WTC11 (cell line): ENCODE measurements around the gene FRYL. TPM values are rescaled to one million over a fixed set of nuclear protein-coding genes. Genes with fewer than 3 reads are reported as not detected.
"Not testable (repeated sequence)": the region's sequence is repeated elsewhere in the genome, so short reads cannot be mapped to it uniquely, and the experiment has no call there.

Experiments
- ATAC-seq: fragments of 200-7000 bp; cut with Tn5 transposase; 2 replicates; pipeline ENCODE4 v1.10.0; 2021; ENCODE audit warnings: mild to moderate bottlenecking, moderate library complexity
- Bru-seq: library from RNA; stranded (reverse); fragments of 400-500 nt; gene quantifications from one replicate; lab custom pipeline; 2021; lab: Mats Ljungman, UMichigan
- CTCF ChIA-PET: fragments of 300-600 bp; sonication (Branson Sonifier 250); formaldehyde crosslinking; loops from one replicate; lab custom pipeline; 2021; ENCODE audit warnings: antibody characterized with exemption; lab: Charles Lee
- POLR2A ChIA-PET: fragments of 350-600 bp; sonication (Branson Sonifier 250); formaldehyde crosslinking; loops from one replicate; lab custom pipeline; 2021; ENCODE audit warnings: antibody characterized with exemption; lab: Charles Lee
- DNase-seq: peaks from one replicate; pipeline ENCODE4 v3.0.0; 2021; ENCODE audit warnings: low spot score
- H3K27ac Mint-ChIP-seq: 2 replicates; pipeline ENCODE4 v1.8.0; 2021; ENCODE audit warnings: mixed read lengths
- H3K27me3 Mint-ChIP-seq: 2 replicates; pipeline ENCODE4 v1.8.0; 2021; ENCODE audit warnings: low read depth, mild to moderate bottlenecking, moderate library complexity, mixed read lengths
- H3K36me3 Mint-ChIP-seq: 2 replicates; pipeline ENCODE4 v1.8.0; 2021; ENCODE audit warnings: mixed read lengths
- H3K4me1 Mint-ChIP-seq: 2 replicates; pipeline ENCODE4 v1.8.0; 2022; ENCODE audit warnings: mixed read lengths
- H3K4me3 Mint-ChIP-seq: 2 replicates; pipeline ENCODE4 v1.8.0; 2021; ENCODE audit warnings: mild to moderate bottlenecking, moderate library complexity, mixed read lengths
- H3K9me3 Mint-ChIP-seq: 2 replicates; pipeline ENCODE4 v1.8.0; 2021; ENCODE audit warnings: mixed read lengths
- CREM ChIP-seq: sonication (generic); formaldehyde crosslinking; IDR thresholded peaks from 2 replicates; pipeline ENCODE4 v1.8.1; 2022; ENCODE audit warnings: mild to moderate bottlenecking, missing genetic modification reagents, moderate library complexity
- ELF4 ChIP-seq: sonication (generic); formaldehyde crosslinking; IDR thresholded peaks from 2 replicates; pipeline ENCODE4 v1.8.1; 2022; ENCODE audit warnings: low read depth, mild to moderate bottlenecking, moderate library complexity, missing genetic modification reagents
- FOXK1 ChIP-seq: sonication (generic); formaldehyde crosslinking; IDR thresholded peaks from 2 replicates; pipeline ENCODE4 v1.8.0; 2022; ENCODE audit warnings: mild to moderate bottlenecking, moderate library complexity, missing genetic modification reagents
- MYBL2 ChIP-seq: sonication (generic); formaldehyde crosslinking; IDR thresholded peaks from 2 replicates; pipeline ENCODE4 v1.8.1; 2023; ENCODE audit warnings: mild to moderate bottlenecking, moderate library complexity, missing genetic modification reagents
- NFYB ChIP-seq: sonication (generic); formaldehyde crosslinking; conservative IDR thresholded peaks from 2 replicates; pipeline ENCODE4 v1.8.0; 2022; ENCODE audit warnings: low read depth, missing genetic modification reagents
- NR2C2 ChIP-seq: sonication (generic); formaldehyde crosslinking; IDR thresholded peaks from 2 replicates; pipeline ENCODE4 v1.8.0; 2022; ENCODE audit warnings: mild to moderate bottlenecking, missing genetic modification reagents
- NR3C1 ChIP-seq: sonication (generic); formaldehyde crosslinking; conservative IDR thresholded peaks from 2 replicates; pipeline ENCODE4 v1.8.1; 2023; ENCODE audit warnings: low read depth, mild to moderate bottlenecking, missing genetic modification reagents
- PRDM15 ChIP-seq: sonication (generic); formaldehyde crosslinking; IDR thresholded peaks from 2 replicates; pipeline ENCODE4 v1.8.0; 2022; ENCODE audit warnings: missing genetic modification reagents
- PREB ChIP-seq: sonication (generic); formaldehyde crosslinking; IDR thresholded peaks from 2 replicates; pipeline ENCODE4 v1.8.1; 2022; ENCODE audit warnings: mild to moderate bottlenecking, missing genetic modification reagents, moderate library complexity, borderline replicate concordance
- PRRX2 ChIP-seq: fragments of 250-450 bp; sonication (Bioruptor Pico); IDR thresholded peaks from 2 replicates; pipeline ENCODE4 v1.8.0; 2021; ENCODE audit warnings: mild to moderate bottlenecking
- SP1 ChIP-seq: sonication (generic); formaldehyde crosslinking; conservative IDR thresholded peaks from 2 replicates; pipeline ENCODE4 v1.8.1; 2022; ENCODE audit warnings: missing genetic modification reagents
- ZSCAN18 ChIP-seq: fragments of 250-450 bp; sonication (Bioruptor Pico); IDR thresholded peaks from 2 replicates; pipeline ENCODE4 v2.1.2; 2022; ENCODE audit warnings: mild to moderate bottlenecking, moderate library complexity
- long read RNA-seq, 3 experiments: library from RNA in 1 of 3; library from capped mRNA in 1 of 3; library from polyadenylated mRNA in 1 of 3; unstranded in 2 of 3; stranded (forward) in 1 of 3; transcript quantifications; one replicate each; pipeline ENCODE4 v2.0.0, GENCODE V29; 2021
- total RNA-seq: library from RNA; stranded (reverse); gene quantifications from 3 replicates; pipeline ENCODE4 v1.2.3, GENCODE V29; 2021

FRYL gene
- 33.1 to 38.7 TPM (median 36.9 TPM) in 3 replicates for total RNA-seq
- Bru-seq, nascent RNA, result percentile 82 among the genes with signal in this experiment
- long read RNA-seq, experiment 1, partial matches to known transcripts, result 22 of 44 reads
- long read RNA-seq, experiment 1, other reads (novel, unspliced or antisense), result 21 of 44 reads
- long read RNA-seq, experiment 2, partial matches to known transcripts, result 19 of 34 reads
- long read RNA-seq, experiment 2, other reads (novel, unspliced or antisense), result 15 of 34 reads
- long read RNA-seq, experiment 3, partial matches to known transcripts, result 1 of 3 reads
- long read RNA-seq, experiment 3, other reads (novel, unspliced or antisense), result 2 of 3 reads

GRCh38 chr4:48779998-48780864, at the start of gene FRYL:
Gene FRYL, minus strand, starts transcription at chr4:48780279. Its CDS starts 145,869 bp downstream, at chr4:48634410.
- ATAC-seq (peak; percentile 95), DNase-seq (peak; percentile 99)
- H3K9me3 Mint-ChIP-seq, result no peaks in the 10 kb centered on the region
- CTCF ChIA-PET, result interaction anchor here (0.6 to 3.7 kb wide), 7 partner anchors 11 to 223 kb away, joined by 3 to 23 read pairs (median 4); no protein-coding TSS in a partner anchor
- POLR2A ChIA-PET, result interaction anchor here (1.0 to 1.3 kb wide), 4 partner anchors 25 to 126 kb away, joined by 3 read pairs; partner anchors contain the start of gene OCIAD2
- H3K27ac Mint-ChIP-seq, result peak within 1 kb of the TSS; percentile 98
- peaks cover 43% of the 10 kb centered on the region for H3K4me1 Mint-ChIP-seq
- no peaks in the 10 kb centered on the region for H3K36me3 Mint-ChIP-seq
- no peaks in the 10 kb centered on the region for H3K27me3 Mint-ChIP-seq
- H3K4me3 Mint-ChIP-seq, result peak within 1 kb of the TSS; percentile 94
- peak; percentile 72; the same call in 1 of the 2 replicates for TF ChIP-seq SP1
- peak; percentile 93 for TF ChIP-seq NFYB (CRISPR knock-in tag)
- TF ChIP-seq FOXK1 (CRISPR knock-in tag), result 0 out of 2 replicates have a peak, but pooled peaks have one; percentile 7
- TF ChIP-seq PREB (CRISPR knock-in tag), result no peak

GRCh38 chr4:48827622-48828021, 47.5 kb upstream of the FRYL start:
- no peak overlapping the region for H3K27ac Mint-ChIP-seq
- ChIA-PET CTCF (interaction anchor here (1.1 to 1.5 kb wide), 2 partner anchors 47 to 249 kb away, joined by 4 to 5 read pairs; partner anchors contain the start of gene FRYL), POLR2A (no interaction called here)
- H3K36me3 Mint-ChIP-seq, result peaks cover 3% of the 10 kb centered on the region
- ATAC-seq, result no peak
- H3K9me3 Mint-ChIP-seq, result peaks cover 18% of the 10 kb centered on the region
- H3K4me3 Mint-ChIP-seq, result no peak overlapping the region
- H3K27me3 Mint-ChIP-seq, result no peaks in the 10 kb centered on the region
- H3K4me1 Mint-ChIP-seq, result peaks cover 18% of the 10 kb centered on the region
- TF ChIP-seq PRDM15 (CRISPR knock-in tag) (no peak), NR3C1 (CRISPR knock-in tag) (no peak), ELF4 (no peak)
- TF ChIP-seq, all 79 proteins: peak for 0
- DNase-seq, result no peak

- H3K27me3 Mint-ChIP-seq, H3K36me3 Mint-ChIP-seq, POLR2A ChIA-PET, H3K27ac Mint-ChIP-seq, H3K9me3 Mint-ChIP-seq, ATAC-seq, DNase-seq, H3K4me3 Mint-ChIP-seq, H3K4me1 Mint-ChIP-seq, CTCF ChIA-PET: not testable (repeated sequence)
These were observed 41.4 kb upstream of the FRYL start for GRCh38 chr4:48821431-48821830.

GRCh38 chr4:48816971-48817370, 36.9 kb upstream of the FRYL start:
- H3K27me3 Mint-ChIP-seq, result no peaks in the 10 kb centered on the region
- DNase-seq, result no peak
- H3K4me3 Mint-ChIP-seq, result no peak overlapping the region
- peaks cover 9% of the 10 kb centered on the region for H3K4me1 Mint-ChIP-seq
- no peak overlapping the region for H3K27ac Mint-ChIP-seq
- no peaks in the 10 kb centered on the region for H3K36me3 Mint-ChIP-seq
- TF ChIP-seq MYBL2, result no peak
- TF ChIP-seq NR2C2 (CRISPR knock-in tag), result no peak
- TF ChIP-seq PRDM15 (CRISPR knock-in tag), result no peak
- TF ChIP-seq CREM (CRISPR knock-in tag), result no peak
- no peak for TF ChIP-seq PRRX2 (CRISPR knock-in tag)
- TF ChIP-seq ZSCAN18 (CRISPR knock-in tag), result no peak
- ChIA-PET CTCF (no interaction called here), POLR2A (interaction anchor here (1.2 kb wide), 1 partner anchor 12 kb away, joined by 3 read pairs; no protein-coding TSS in a partner anchor)
- peaks cover 6% of the 10 kb centered on the region for H3K9me3 Mint-ChIP-seq
- no peak for ATAC-seq

- CTCF ChIA-PET, result not testable (repeated sequence)
These were observed 36.2 kb upstream of the FRYL start for GRCh38 chr4:48816297-48816696.

More at GRCh38 chr4:48816297-48816696, 36.2 kb upstream of the FRYL start:
- H3K36me3 Mint-ChIP-seq, H3K4me1 Mint-ChIP-seq, ATAC-seq, H3K4me3 Mint-ChIP-seq, DNase-seq, H3K27ac Mint-ChIP-seq, H3K9me3 Mint-ChIP-seq, H3K27me3 Mint-ChIP-seq, POLR2A ChIA-PET: not testable (repeated sequence)
